ENCODE data around the gene C7.

GRCh38 chr5:40999966-41000365 lies 90.7 kb downstream of the C7 start:
- TF ChIP-seq CTCF (IDR thresholded peaks at IDR 0.05; ENCODE audit: poor library complexity) (no peak), EZH2phosphoT487 (IDR thresholded peaks at IDR 0.05; ENCODE audit: low read depth, severe bottlenecking, unreplicated experiment) (no peak)
